ENCODE data around the gene SCLY. TPM values are rescaled to one million over a fixed set of nuclear protein-coding genes. Genes with fewer than 3 reads are reported as not detected.

SCLY gene
- total and polyA plus RNA-seq, 2 of the 13 experiments (the other 11 are each of a cell fraction or from before 2014, with no cell fraction given), result 27.9 to 38.6 TPM

GRCh38 chr2:238077292-238077691, 16.5 kb downstream of the SCLY start:
- intact Hi-C loops (cut with micrococcal nuclease; ENCODE audit: unreplicated experiment) (no loop called here), in situ Hi-C loops (cut with HindIII; ENCODE audit: extremely low pct_ligation_motif_present, low pct_unique_long_range_greater_than_20kb) (no loop called here)
- no peak overlapping the region for H2AFZ ChIP-seq (ENCODE audit: low read length)
- H3K79me2 ChIP-seq (ENCODE audit: insufficient read depth, low read length), result peaks cover 8% of the 10 kb centered on the region
- no peaks in the 10 kb centered on the region for H4K20me1 ChIP-seq (ENCODE audit: insufficient read depth, low read length)
- ChIA-PET CTCF (ENCODE audit: low intra/inter-chr PET ratio, low total read pairs) (no interaction called here), POLR2A (interaction anchor here (0.8 to 2.8 kb wide), 3 partner anchors 13 to 32 kb away, joined by 3 to 27 read pairs (median 11); partner anchors contain the start of gene SCLY)
- H3K9me3 ChIP-seq (ENCODE audit: low read length), result peaks cover 7% of the 10 kb centered on the region; the same call in 1 of the 2 replicates
- FAIRE-seq (no peak), ATAC-seq (no peak), DNase-seq (ENCODE audit: low spot score) (no peak)
- peak overlapping the region; percentile 25 for H3K27ac ChIP-seq (ENCODE audit: extremely low read length, insufficient read depth, low read length)
- H3K27me3 ChIP-seq (ENCODE audit: control insufficient read depth in 1 of 2, insufficient read depth in 2 of 2, low read length in 2 of 2), result no peaks in the 10 kb centered on the region
- peaks cover 15 to 41% of the 10 kb centered on the region in 2 experiments for H3K36me3 ChIP-seq (replicated peaks in 1 of 2; ENCODE audit: control insufficient read depth in 1 of 2, insufficient read depth in 2 of 2, low read length in 2 of 2)
- H3K9ac ChIP-seq (ENCODE audit: insufficient read depth, low read depth, low read length), result no peak overlapping the region
- WGBS (ENCODE audit: low lambda C conversion rate), result 73% methylated on average over 1 of the region's 1 CpG
- no TSS peak for BruUV-seq (replicated peaks)
- H3K4me1 ChIP-seq (ENCODE audit: insufficient read depth, low read length), result peaks cover 51% of the 10 kb centered on the region
- no peak overlapping the region for H3K4me3 ChIP-seq (replicated peaks in 1 of 3; ENCODE audit: insufficient read depth in 1 of 3, low read depth in 2 of 3, low read length in 3 of 3)
- 0 out of 2 replicates have a peak overlapping the region, but pooled peaks have one; percentile 10 for H3K4me2 ChIP-seq (ENCODE audit: low read depth, low read length)
- no peak for TF ChIP-seq ELF4 (CRISPR knock-in tag; IDR thresholded peaks at IDR 0.05; ENCODE audit: borderline replicate concordance)
- no peak for TF ChIP-seq ZNF296 (CRISPR knock-in tag; conservative IDR thresholded peaks at IDR 0.05)
- no peak for TF ChIP-seq UBTF (CRISPR knock-in tag; IDR thresholded peaks at IDR 0.05)
- no peak for TF ChIP-seq MEIS2 (CRISPR knock-in tag; IDR thresholded peaks at IDR 0.05)
- TF ChIP-seq ZSCAN25 (CRISPR knock-in tag; IDR thresholded peaks at IDR 0.05), result no peak
- no peak for TF ChIP-seq FOXM1 (CRISPR knock-in tag; IDR thresholded peaks at IDR 0.05)
- TF ChIP-seq ZNF800 (CRISPR knock-in tag; IDR thresholded peaks at IDR 0.05), result no peak
- TF ChIP-seq GABPB1 (CRISPR knock-in tag; IDR thresholded peaks at IDR 0.05), result no peak
- TF ChIP-seq REXO4 (CRISPR knock-in tag; IDR thresholded peaks at IDR 0.05; ENCODE audit: borderline replicate concordance), result no peak
- no peak for TF ChIP-seq MXI1 (IDR thresholded peaks at IDR 0.05; ENCODE audit: borderline replicate concordance, low read depth, low read length)
- TF ChIP-seq GATAD2A (CRISPR knock-in tag; IDR thresholded peaks at IDR 0.05), result peak; percentile 89
- TF ChIP-seq ZBTB25 (CRISPR knock-in tag; IDR thresholded peaks at IDR 0.05), result 0 out of 2 replicates have a peak, but pooled peaks have one; percentile 9
- TF ChIP-seq SOX6 (IDR thresholded peaks at IDR 0.05), result no peak
- peak; percentile 33; the same call in 1 of the 2 replicates for TF ChIP-seq SOX6 (CRISPR knock-in tag; IDR thresholded peaks at IDR 0.05)
- peak; percentile 65; the same call in 1 of the 2 replicates for TF ChIP-seq ZNF644 (CRISPR knock-in tag; IDR thresholded peaks at IDR 0.05; ENCODE audit: low read depth)
- no peak for TF ChIP-seq NR2F2 (IDR thresholded peaks at IDR 0.05; ENCODE audit: borderline replicate concordance, low read depth)
- TF ChIP-seq LRRFIP1 (CRISPR knock-in tag; conservative IDR thresholded peaks at IDR 0.05), result no peak
- TF ChIP-seq JUND (CRISPR knock-in tag; IDR thresholded peaks at IDR 0.05), result no peak
- TF ChIP-seq ZNF883 (CRISPR knock-in tag; IDR thresholded peaks at IDR 0.05; ENCODE audit: not compliant biosample characterization), result no peak
